ENCODE measurements around the gene NUDT14.

- TF ChIP-seq POLR2A (IDR thresholded peaks at IDR 0.05) (no peak), CTCF (IDR thresholded peaks at IDR 0.05) (no peak)
Measured at GRCh38 chr14:105145381-105146180, 35.5 kb downstream of the NUDT14 start.
